Mesenchymal stem cell (in vitro differentiated cells and primary cell): ENCODE results near the gene NUDT22.
A peak's percentile ranks its signal among the peaks of the same experiment; 100 is the strongest.

Experiments used
- DNase-seq: peaks from one replicate; pipeline ENCODE4 v3.0.0-alpha.2; 2013
- H2AFZ ChIP-seq: one replicate; pipeline ENCODE4 v1.6.1; 2013; ENCODE audit warnings: low read depth, mild to moderate bottlenecking, control low read depth, inconsistent platforms, low read length, moderate library complexity
- H2AK5ac ChIP-seq: 2 replicates; pipeline ENCODE4 v1.6.1; 2013; ENCODE audit warnings: low read length, moderate library complexity, mild to moderate bottlenecking, inconsistent platforms; ENCODE audit not compliant: severe bottlenecking
- H2BK120ac ChIP-seq: one replicate; pipeline ENCODE4 v1.6.1; 2013; ENCODE audit warnings: low read depth, mild to moderate bottlenecking, inconsistent platforms, low read length, moderate library complexity
- H2BK12ac ChIP-seq, 2 experiments: one replicate each; pipeline ENCODE4 v1.6.1; 2013; ENCODE audit warnings: inconsistent platforms in 2 of 2, low read length in 2 of 2, mild to moderate bottlenecking in 2 of 2, moderate library complexity in 2 of 2, control low read depth in 1 of 2
- H2BK15ac ChIP-seq: one replicate; pipeline ENCODE4 v1.6.1; 2013; ENCODE audit warnings: mild to moderate bottlenecking, low read depth, inconsistent platforms; ENCODE audit not compliant: poor library complexity, severe bottlenecking
- H2BK5ac ChIP-seq: 2 replicates; pipeline ENCODE4 v1.6.1; 2013; ENCODE audit warnings: low read depth, mild to moderate bottlenecking, low read length, control low read depth, inconsistent platforms; ENCODE audit not compliant: poor library complexity, severe bottlenecking
- H3K14ac ChIP-seq, 2 experiments: one replicate each; pipeline ENCODE4 v1.6.1; 2013; ENCODE audit warnings: inconsistent platforms in 2 of 2, low read length in 2 of 2, control low read depth in 1 of 2, mild to moderate bottlenecking in 1 of 2, moderate library complexity in 1 of 2
- H3K18ac ChIP-seq, 2 experiments: one replicate each; pipeline ENCODE4 v1.6.1; 2013; ENCODE audit warnings: inconsistent platforms in 2 of 2, low read length in 2 of 2, control low read depth in 1 of 2, low read depth in 1 of 2, mild to moderate bottlenecking in 1 of 2
- H3K23ac ChIP-seq, 2 experiments: one replicate each; pipeline ENCODE4 v1.6.1; 2013; ENCODE audit warnings: inconsistent platforms in 2 of 2, low read length in 2 of 2, mild to moderate bottlenecking in 2 of 2, moderate library complexity in 2 of 2, control low read depth in 1 of 2
- H3K27ac ChIP-seq: 2 replicates; pipeline ENCODE4 v1.5.1; 2013; ENCODE audit warnings: mild to moderate bottlenecking, moderate library complexity, low read length, control low read depth, inconsistent platforms; ENCODE audit not compliant: poor library complexity, severe bottlenecking
- H3K27me3 ChIP-seq, 2 experiments: 2 replicates each; pipeline versions ENCODE4 v1.6.1 to v1.7.0; 2013; ENCODE audit warnings: low read length in 2 of 2, mild to moderate bottlenecking in 2 of 2, moderate library complexity in 2 of 2, control low read depth in 1 of 2, inconsistent platforms in 1 of 2; ENCODE audit not compliant: control insufficient read depth in 1 of 2, insufficient read depth in 1 of 2
- H3K36me3 ChIP-seq, 2 experiments: 2 replicates each; pipeline versions ENCODE4 v1.6.1 to v1.7.0; 2013; ENCODE audit warnings: low read length in 2 of 2, control low read depth in 1 of 2, inconsistent platforms in 1 of 2, low read depth in 1 of 2, mild to moderate bottlenecking in 1 of 2; ENCODE audit not compliant: insufficient read depth in 2 of 2, control insufficient read depth in 1 of 2
- H3K4ac ChIP-seq, 2 experiments: one replicate each; pipeline ENCODE4 v1.6.1; 2013; ENCODE audit warnings: inconsistent platforms in 2 of 2, low read length in 2 of 2, mild to moderate bottlenecking in 2 of 2, moderate library complexity in 2 of 2, control low read depth in 1 of 2, low read depth in 1 of 2
- H3K4me1 ChIP-seq: 2 replicates; pipeline ENCODE4 v1.6.1; 2013; ENCODE audit warnings: low read depth, low read length, control low read depth; ENCODE audit not compliant: control insufficient read depth, insufficient read depth
- H3K4me2 ChIP-seq: 2 replicates; pipeline ENCODE4 v1.6.1; 2013; ENCODE audit warnings: low read length, mild to moderate bottlenecking, inconsistent platforms; ENCODE audit not compliant: poor library complexity, severe bottlenecking
- H3K4me3 ChIP-seq, 2 experiments: 2 replicates each; pipeline versions ENCODE4 v1.5.1 to v1.7.0; 2013; ENCODE audit warnings: low read length in 2 of 2, mild to moderate bottlenecking in 2 of 2, control low read depth in 1 of 2, low read depth in 1 of 2; ENCODE audit not compliant: insufficient read depth in 1 of 2
- H3K79me1 ChIP-seq: replicated peaks from 2 replicates; pipeline ENCODE4 v1.6.1; 2013; ENCODE audit warnings: mild to moderate bottlenecking, control low read depth, low read length, inconsistent platforms; ENCODE audit not compliant: poor library complexity, severe bottlenecking
- H3K9ac ChIP-seq: 2 replicates; pipeline ENCODE4 v1.7.0; 2013; ENCODE audit warnings: mild to moderate bottlenecking, low read length, moderate library complexity
- H3K9me3 ChIP-seq: 2 replicates; pipeline ENCODE4 v1.7.0; 2013; ENCODE audit warnings: mild to moderate bottlenecking, low read length; ENCODE audit not compliant: control insufficient read depth
- H4K8ac ChIP-seq: one replicate; pipeline ENCODE4 v1.6.1; 2013; ENCODE audit warnings: inconsistent platforms, mild to moderate bottlenecking, low read length, moderate library complexity
- H4K91ac ChIP-seq: one replicate; pipeline ENCODE4 v1.6.1; 2013; ENCODE audit warnings: mild to moderate bottlenecking, low read length, inconsistent platforms
- WGBS: methylation state at CpG from one replicate; pipeline ENCODE4 v1.1.7; 2013; ENCODE audit warnings: mixed read lengths; 5-methylcytosine and 5-hydroxymethylcytosine counted together

NUDT22 gene

GRCh38 chr11:64220798-64221197, 5.3 kb upstream of the NUDT22 start:
- 98% methylated on average over 12 of the region's 14 CpGs for WGBS
- H3K14ac ChIP-seq, result no peak overlapping the region
- no peak for DNase-seq
- no peak overlapping the region for H2BK12ac ChIP-seq
- no peak overlapping the region for H2BK120ac ChIP-seq
- H2AFZ ChIP-seq, result no peak overlapping the region
- peaks cover 30% of the 10 kb centered on the region for H3K4me1 ChIP-seq
- H2BK5ac ChIP-seq, result no peak overlapping the region
- H4K91ac ChIP-seq, result no peak overlapping the region
- no peak overlapping the region for H3K9ac ChIP-seq
- H2BK15ac ChIP-seq, result no peak overlapping the region
- peaks cover 19% of the 10 kb centered on the region for H3K79me1 ChIP-seq
- no peaks in the 10 kb centered on the region for H3K9me3 ChIP-seq
- H3K4me2 ChIP-seq, result no peak overlapping the region
- no peak overlapping the region for H2AK5ac ChIP-seq
- no peak overlapping the region for H3K4me3 ChIP-seq
- no peak overlapping the region for H3K27ac ChIP-seq
- H3K18ac ChIP-seq, result no peak overlapping the region
- H3K36me3 ChIP-seq, result peaks cover 23 to 41% of the 10 kb centered on the region in 2 experiments
- no peaks in the 10 kb centered on the region for H3K27me3 ChIP-seq
- H4K8ac ChIP-seq, result no peak overlapping the region
- H3K4ac ChIP-seq, result no peak overlapping the region
- H3K23ac ChIP-seq, result no peak overlapping the region

- Histone ChIP-seq H3K27me3 (no peaks in the 10 kb centered on the region), H2BK120ac (no peak overlapping the region), H3K4me1 (peaks cover 43% of the 10 kb centered on the region), H4K8ac (no peak overlapping the region), H4K91ac (no peak overlapping the region), H2BK12ac (no peak overlapping the region), H2BK15ac (no peak overlapping the region), H3K4me3 (no peak overlapping the region), H2AK5ac (no peak overlapping the region), H3K36me3 (peaks cover 23 to 41% of the 10 kb centered on the region in 2 experiments), H3K79me1 (peaks cover 20% of the 10 kb centered on the region), H3K9ac (no peak overlapping the region), H2AFZ (no peak overlapping the region), H3K4me2 (no peak overlapping the region), H3K23ac (no peak overlapping the region), H3K27ac (no peak overlapping the region), H3K18ac (no peak overlapping the region), H3K14ac (no peak overlapping the region), H2BK5ac (no peak overlapping the region), H3K9me3 (no peaks in the 10 kb centered on the region), H3K4ac (no peak overlapping the region)
- DNase-seq, result no peak
- WGBS, result 96% methylated on average over 9 of the region's 9 CpGs
Measured at GRCh38 chr11:64222651-64223000, 3.4 kb upstream of the NUDT22 start.

DNA sequence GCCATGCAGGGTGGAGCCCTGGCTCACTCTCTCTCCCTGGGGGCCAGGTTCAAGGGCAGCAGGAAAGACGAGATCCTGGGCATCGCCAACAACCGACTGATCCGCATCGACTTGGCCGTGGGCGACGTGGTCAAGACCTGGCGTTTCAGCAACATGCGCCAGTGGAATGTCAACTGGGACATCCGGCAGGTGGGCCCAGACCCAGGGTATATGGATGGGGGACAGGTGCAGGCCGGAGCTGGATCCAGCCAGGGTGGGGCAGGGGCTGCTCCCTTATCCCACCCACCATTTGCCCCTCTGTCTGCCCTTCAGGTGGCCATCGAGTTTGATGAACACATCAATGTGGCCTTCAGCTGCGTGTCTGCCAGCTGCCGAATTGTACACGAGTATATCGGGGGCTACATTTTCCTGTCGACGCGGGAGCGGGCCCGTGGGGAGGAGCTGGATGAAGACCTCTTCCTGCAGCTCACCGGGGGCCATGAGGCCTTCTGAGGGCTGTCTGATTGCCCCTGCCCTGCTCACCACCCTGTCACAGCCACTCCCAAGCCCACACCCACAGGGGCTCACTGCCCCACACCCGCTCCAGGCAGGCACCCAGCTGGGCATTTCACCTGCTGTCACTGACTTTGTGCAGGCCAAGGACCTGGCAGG, 2.9 kb upstream of the NUDT22 start:
- H3K4me3 ChIP-seq, result peak overlapping the region in 1 of 2 experiments; percentile 5
- no peak overlapping the region for H2BK120ac ChIP-seq
- 97% methylated on average over 24 of the region's 24 CpGs for WGBS
- no peaks in the 10 kb centered on the region for H3K27me3 ChIP-seq
- no peaks in the 10 kb centered on the region for H3K9me3 ChIP-seq
- no peak overlapping the region for H3K27ac ChIP-seq
- no peak overlapping the region for H3K9ac ChIP-seq
- peak overlapping the region; percentile 38 for H2AK5ac ChIP-seq
- peaks cover 23 to 41% of the 10 kb centered on the region in 2 experiments for H3K36me3 ChIP-seq
- H2AFZ ChIP-seq, result no peak overlapping the region
- H3K4me2 ChIP-seq, result no peak overlapping the region
- H3K4me1 ChIP-seq, result peaks cover 43% of the 10 kb centered on the region
- no peak for DNase-seq
- peaks cover 20% of the 10 kb centered on the region for H3K79me1 ChIP-seq
- no peak overlapping the region for H2BK12ac ChIP-seq
- no peak overlapping the region for H2BK15ac ChIP-seq
- H3K14ac ChIP-seq, result no peak overlapping the region
- no peak overlapping the region for H3K23ac ChIP-seq
- H3K4ac ChIP-seq, result no peak overlapping the region
- peak overlapping the region; percentile 22 for H4K91ac ChIP-seq
- H2BK5ac ChIP-seq, result no peak overlapping the region
- H3K18ac ChIP-seq, result no peak overlapping the region
- H4K8ac ChIP-seq, result no peak overlapping the region

DNA sequence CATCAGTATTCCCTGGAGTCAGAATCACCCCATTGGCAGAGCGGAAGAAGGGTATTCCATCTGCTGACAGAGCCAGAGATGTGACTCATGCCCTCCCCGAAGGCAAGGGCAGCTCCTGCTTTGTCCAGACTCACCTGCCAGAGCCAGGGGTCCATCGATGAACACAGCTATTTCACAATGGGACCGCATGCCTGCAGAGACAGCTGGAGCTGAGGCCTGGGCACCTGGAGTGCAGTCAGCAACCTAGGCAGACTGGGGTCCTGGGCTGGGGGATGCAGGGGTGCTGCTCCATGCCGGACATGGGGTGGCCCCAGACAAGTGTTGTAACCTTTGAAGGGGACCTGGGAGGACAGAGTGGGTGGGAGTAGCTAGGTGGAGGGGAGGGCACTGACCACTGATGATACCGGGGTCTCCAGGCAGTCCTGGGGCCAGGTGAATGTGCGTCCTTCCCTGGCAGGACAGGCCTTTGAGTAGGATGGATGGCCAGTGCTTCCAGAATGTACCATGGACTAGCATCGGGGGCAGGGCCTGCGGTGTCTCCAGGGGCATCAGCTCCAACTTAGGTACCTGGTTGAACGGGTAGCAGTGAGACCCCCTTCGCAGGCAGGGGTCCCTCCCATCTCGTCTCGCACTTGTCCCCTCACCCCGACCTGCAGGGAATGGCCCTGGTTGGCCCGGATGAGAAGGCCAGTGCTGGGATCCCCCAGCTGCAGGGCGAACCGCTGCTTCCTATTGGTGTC, 1.8 kb upstream of the NUDT22 start:
- Histone ChIP-seq H2BK120ac (no peak overlapping the region), H3K36me3 (peaks cover 23 to 40% of the 10 kb centered on the region in 2 experiments), H3K4me1 (peaks cover 47% of the 10 kb centered on the region), H3K9ac (no peak overlapping the region), H2BK15ac (no peak overlapping the region), H4K91ac (peak overlapping the region; percentile 49), H3K4me3 (peak overlapping the region in 1 of 2 experiments; percentile 14), H3K27me3 (no peaks in the 10 kb centered on the region), H3K79me1 (peaks cover 23% of the 10 kb centered on the region), H2AK5ac (peak overlapping the region; percentile 24), H3K4me2 (no peak overlapping the region), H2BK12ac (no peak overlapping the region), H4K8ac (no peak overlapping the region), H2AFZ (no peak overlapping the region), H3K4ac (no peak overlapping the region), H3K27ac (peak overlapping the region; percentile 6), H2BK5ac (no peak overlapping the region), H3K9me3 (no peaks in the 10 kb centered on the region), H3K14ac (no peak overlapping the region), H3K18ac (no peak overlapping the region), H3K23ac (no peak overlapping the region)
- WGBS, result 95% methylated on average over 17 of the region's 17 CpGs
- no peak for DNase-seq
